Midbrain (tissue), 1 donor: Measurements from ENCODE around the gene PFKFB2.

Experiments
- DNase-seq: peaks from one replicate; lab custom pipeline; 2025; lab: John Stamatoyannopoulos, UW

PFKFB2 gene

DNA sequence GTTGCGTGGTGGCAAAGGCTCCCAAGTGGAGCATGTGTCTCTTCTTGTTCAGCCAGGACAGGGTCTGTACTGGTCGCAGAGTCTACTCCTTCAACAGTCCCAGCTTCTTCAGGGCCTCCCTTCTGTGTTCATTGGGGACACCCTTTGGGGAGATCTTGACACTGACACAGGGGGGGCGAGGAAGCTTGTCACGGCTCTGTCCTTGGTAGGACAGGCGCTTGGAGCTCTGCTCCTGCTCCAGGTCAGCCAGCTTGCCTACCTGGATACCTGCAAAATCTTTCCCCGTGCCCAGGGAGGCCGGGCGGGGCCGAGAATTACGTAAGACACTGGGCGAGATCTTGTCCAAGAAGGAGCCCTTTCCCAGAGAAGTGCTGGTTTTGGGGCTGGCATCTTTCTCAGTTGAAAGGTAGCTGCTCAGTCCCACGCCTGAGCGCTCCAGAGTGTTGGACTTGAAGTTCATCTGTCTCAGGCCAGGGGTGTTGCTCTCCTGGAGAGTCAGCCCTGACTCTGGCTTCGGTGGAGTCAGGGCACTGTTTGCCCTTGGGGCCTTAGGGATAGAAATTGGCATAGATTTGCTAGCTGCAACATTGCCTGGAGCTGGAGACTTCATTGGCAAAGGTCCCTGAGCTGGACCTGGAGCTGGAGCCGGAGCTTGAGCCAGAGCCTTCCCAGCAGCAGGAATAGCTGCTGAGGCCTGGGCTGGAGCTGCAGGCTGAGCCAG, 31.0 kb upstream of the PFKFB2 start:
- DNase-seq: no peak

DNA sequence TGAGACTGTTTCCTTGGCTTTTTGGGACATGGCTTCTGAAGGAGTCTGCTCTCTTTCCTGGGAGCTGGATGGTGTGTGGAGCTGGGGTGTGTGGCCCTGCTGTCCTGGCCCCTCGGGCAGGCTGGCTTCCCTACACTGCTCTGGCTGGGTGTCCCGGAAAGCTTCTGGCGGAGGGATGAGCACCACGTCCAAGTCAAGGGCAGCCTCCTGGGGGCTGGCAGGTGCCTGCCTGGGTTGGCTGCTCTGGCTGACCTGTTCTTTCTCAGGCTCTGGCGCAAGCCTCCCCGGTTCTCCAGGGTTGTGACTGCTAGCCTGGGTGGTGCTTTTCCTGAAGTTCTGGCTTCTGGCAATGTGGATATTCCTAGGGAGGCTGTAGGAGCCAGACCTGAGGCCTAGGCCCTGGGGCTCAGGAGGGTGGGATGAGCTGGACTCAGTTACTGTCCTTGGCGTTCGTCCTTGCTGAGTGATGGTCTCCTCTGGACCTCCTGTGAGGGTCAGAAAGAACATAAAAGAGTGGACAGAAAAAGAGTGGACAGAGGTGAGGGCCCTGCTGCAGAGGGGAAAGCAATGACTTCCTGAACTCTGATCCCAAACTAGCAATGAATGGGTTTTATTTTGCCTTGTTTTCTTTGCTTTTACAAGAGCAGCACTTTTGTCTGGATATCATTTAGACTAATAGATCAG, 29.9 kb upstream of the PFKFB2 start:
- DNase-seq: no peak

DNA sequence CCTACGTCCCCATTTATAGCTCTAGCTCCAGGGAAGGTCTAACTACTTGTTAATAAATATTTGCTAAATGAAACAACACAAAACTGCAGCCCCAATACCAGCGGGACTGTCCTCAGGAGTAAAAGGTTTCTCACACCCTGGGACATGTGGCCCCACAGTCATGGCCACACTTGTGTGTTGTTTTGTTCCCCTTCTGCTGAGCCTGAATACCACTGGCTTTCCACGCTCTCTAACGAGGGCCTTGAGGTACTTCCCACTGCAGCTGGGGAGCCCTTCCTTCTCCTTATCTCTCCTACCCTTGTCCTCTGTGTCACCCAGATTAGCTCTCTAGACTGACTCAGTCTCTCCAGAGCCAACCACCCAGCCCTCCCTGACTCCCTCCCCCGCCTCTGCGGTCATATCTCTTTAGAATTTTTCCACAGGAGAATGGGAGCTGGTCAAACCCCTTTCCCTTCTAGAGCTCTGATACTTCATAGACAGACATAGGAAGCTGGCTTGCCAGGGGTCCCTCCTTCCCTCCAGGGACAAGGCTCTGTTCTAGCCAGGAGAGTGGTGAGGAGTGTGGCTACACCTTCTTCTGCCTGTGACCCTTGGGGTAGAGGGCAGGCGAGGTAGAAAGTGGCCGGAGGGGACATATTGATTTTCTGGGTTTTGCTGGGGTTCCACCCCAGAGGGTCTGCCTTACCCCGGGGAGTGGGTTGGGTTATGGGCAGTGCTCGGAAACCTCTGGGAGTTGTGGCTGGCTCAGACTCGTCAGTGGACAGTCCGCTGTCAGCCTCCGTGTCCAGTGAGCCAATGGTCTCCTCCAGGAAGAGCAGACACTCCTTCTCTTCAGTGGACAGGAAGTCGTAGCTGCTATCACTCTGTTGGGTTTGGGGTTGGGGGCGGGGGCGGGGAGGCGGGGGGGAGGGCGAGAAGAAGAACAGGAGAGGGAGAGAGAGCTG, 28.6 kb upstream of the PFKFB2 start:
- no peak for DNase-seq

DNA sequence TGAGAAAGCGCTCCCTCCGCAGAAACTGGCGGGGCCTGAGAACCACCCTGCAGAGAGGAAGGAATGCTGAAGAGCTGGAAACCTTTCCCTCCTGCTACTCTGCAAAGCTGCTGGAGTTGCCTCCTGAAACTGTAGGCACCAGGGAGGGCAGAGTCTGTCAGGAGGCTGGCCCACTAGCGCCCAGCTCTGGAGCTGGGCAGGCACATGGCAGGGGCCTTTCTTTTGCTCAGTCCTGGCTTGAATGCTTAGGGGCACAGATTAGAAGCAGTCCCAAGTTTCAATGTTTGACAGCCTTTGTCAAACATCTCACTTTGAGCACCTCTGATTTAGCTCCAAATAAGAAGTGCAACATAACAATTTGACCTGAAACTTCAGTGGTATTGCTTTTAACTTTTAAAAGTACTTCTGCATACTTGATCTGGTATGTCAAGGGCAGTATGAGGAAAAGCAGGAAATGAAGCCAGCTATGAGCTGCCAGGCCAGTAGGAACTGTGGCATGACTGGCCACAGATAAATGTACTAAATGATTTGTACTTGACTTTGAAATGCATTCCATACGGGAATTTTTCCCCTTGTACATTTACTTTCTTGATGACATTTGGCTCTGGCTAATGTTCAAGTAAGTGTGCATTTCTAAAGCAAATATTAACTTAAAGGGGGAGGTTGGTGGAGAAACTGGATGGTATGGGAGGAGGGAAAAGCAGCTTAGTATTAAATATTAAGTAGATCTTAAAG, 27.8 kb upstream of the PFKFB2 start:
- DNase-seq: no peak

GRCh38 chr1:207026104-207026534, 27.0 kb upstream of the PFKFB2 start:
- DNase-seq: no peak

GRCh38 chr1:207027206-207027777, 25.8 kb upstream of the PFKFB2 start:
- no peak for DNase-seq

GRCh38 chr1:207027921-207028320, 25.2 kb upstream of the PFKFB2 start:
- DNase-seq: no peak

GRCh38 chr1:207028884-207029650, 24.0 kb upstream of the PFKFB2 start:
- DNase-seq: no peak

GRCh38 chr1:207029701-207030521, 23.2 kb upstream of the PFKFB2 start:
- DNase-seq: no peak

GRCh38 chr1:207030522-207031009, 22.5 kb upstream of the PFKFB2 start:
- DNase-seq: no peak

DNA sequence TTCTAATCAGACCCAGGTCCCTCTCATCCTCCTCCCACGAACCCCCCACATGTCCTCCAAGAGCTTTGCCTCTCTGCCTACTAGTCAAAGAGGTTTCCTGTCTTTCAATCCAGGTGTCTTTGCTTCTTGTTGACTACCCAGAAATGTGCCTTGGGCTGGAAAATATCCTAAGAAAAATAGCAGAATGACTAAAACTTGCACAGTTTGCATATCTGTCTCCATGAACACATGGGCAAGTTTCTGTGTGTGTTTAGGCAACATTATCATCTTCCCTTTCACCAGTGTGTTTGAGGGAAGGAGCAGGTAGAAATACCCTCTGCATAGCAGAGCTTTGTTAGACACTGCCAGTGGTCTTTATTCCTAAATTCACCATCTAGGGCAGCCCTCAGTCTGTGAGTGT, 22.1 kb upstream of the PFKFB2 start:
- DNase-seq: no peak

- no peak for DNase-seq
These were observed 21.3 kb upstream of the PFKFB2 start for GRCh38 chr1:207031632-207032264.

- no peak for DNase-seq
These were observed 20.5 kb upstream of the PFKFB2 start, which contains the start of gene C1orf116 for GRCh38 chr1:207032528-207033017. Gene C1orf116, minus strand, starts transcription at chr1:207032756. Its CDS starts 5,158 bp downstream, at chr1:207027598.

DNA sequence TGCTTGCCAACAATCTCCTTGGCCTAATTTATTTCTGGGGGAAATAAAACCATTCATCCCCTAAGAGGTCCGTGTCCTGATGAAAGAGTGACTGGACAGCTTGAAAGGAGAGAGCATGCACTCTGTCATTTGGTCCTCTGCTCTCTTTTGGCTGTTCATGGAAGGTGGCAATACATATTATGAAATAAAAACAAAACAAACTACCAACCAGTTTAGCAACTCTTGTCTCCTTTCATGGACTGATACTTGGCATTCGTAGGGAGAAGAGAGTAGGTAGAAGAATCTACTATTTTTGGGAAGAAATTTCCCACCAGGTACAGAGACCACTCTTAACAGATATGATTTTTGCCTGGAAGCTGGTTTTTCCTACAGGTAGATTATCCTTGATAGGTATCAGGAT, 19.8 kb upstream of the PFKFB2 start:
- no peak for DNase-seq

DNA sequence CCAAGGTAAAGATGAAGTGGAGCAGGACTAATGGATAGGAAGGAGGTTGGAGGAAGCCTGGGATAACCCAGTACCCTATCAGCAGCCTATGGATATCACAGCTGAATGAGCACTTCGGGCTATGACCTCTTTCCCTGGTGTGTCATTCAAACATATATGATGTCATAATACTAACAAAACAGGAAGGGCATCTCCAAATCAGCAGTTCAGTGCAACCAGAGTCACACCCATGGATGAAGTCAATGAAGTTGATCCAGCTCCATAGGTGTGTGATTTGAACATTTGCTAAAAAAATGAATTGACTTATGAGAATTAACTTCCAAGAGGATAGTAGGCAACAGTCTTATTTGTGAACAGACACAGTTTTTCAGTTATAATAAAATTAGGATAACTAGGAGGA, 18.9 kb upstream of the PFKFB2 start:
- no peak for DNase-seq

- DNase-seq: no peak
These were observed 18.1 kb upstream of the PFKFB2 start for GRCh38 chr1:207034998-207035397.

- DNase-seq: no peak
These were observed 17.1 kb upstream of the PFKFB2 start for GRCh38 chr1:207035877-207036551.

GRCh38 chr1:207036865-207037264, 16.2 kb upstream of the PFKFB2 start:
- no peak for DNase-seq
